HepG2 (cell line): ENCODE data around the gene NOSIP. TPM values are rescaled to one million over a fixed set of nuclear protein-coding genes. Genes with fewer than 3 reads are reported as not detected.

ENCODE experiments used
- ESRRA ChIP-seq: sonication (generic); formaldehyde crosslinking; IDR thresholded peaks from 2 replicates; pipeline ENCODE4 v1.5.1; 2020; ENCODE audit warnings: mild to moderate bottlenecking, low read depth, missing genetic modification reagents
- HDAC1 ChIP-seq: sonication (generic); formaldehyde crosslinking; IDR thresholded peaks from 2 replicates; pipeline ENCODE4 v1.5.1; 2020; ENCODE audit warnings: mild to moderate bottlenecking, missing genetic modification reagents
- HDAC2 ChIP-seq: sonication (generic); formaldehyde crosslinking; IDR thresholded peaks from 2 replicates; pipeline ENCODE4 v1.4.0; 2020; ENCODE audit warnings: missing genetic modification reagents
- KLF15 ChIP-seq: sonication (generic); formaldehyde crosslinking; IDR thresholded peaks from 2 replicates; pipeline ENCODE4 v1.8.1; 2023; ENCODE audit warnings: borderline replicate concordance, mild to moderate bottlenecking, inconsistent platforms, missing genetic modification reagents, mixed read lengths
- KMT2B ChIP-seq: IDR thresholded peaks from 2 replicates; pipeline ENCODE4 v1.6.1; 2016; ENCODE audit warnings: missing genetic modification reagents, missing compliant biosample characterization
- RELA ChIP-seq: sonication (generic); formaldehyde crosslinking; IDR thresholded peaks from 2 replicates; pipeline ENCODE4 v1.4.0; 2020; ENCODE audit warnings: missing genetic modification reagents
- TEAD2 ChIP-seq: sonication (generic); formaldehyde crosslinking; IDR thresholded peaks from 2 replicates; pipeline ENCODE4 v1.9.0; 2021; ENCODE audit warnings: missing genetic modification reagents
- ZC3H4 ChIP-seq: sonication (generic); formaldehyde crosslinking; IDR thresholded peaks from 2 replicates; pipeline ENCODE4 v1.4.0; 2020; ENCODE audit warnings: missing genetic modification reagents, borderline replicate concordance
- ZNF703 ChIP-seq: sonication (generic); formaldehyde crosslinking; IDR thresholded peaks from 2 replicates; pipeline ENCODE4 v1.5.1; 2020; ENCODE audit warnings: missing genetic modification reagents, mild to moderate bottlenecking, moderate library complexity, borderline replicate concordance
- ZNF746 ChIP-seq: sonication (generic); formaldehyde crosslinking; IDR thresholded peaks from 2 replicates; pipeline ENCODE4 v1.8.0; 2022; ENCODE audit warnings: mild to moderate bottlenecking, missing genetic modification reagents
- polyA plus RNA-seq, 8 experiments: library from polyadenylated mRNA; depleted of rRNA in 3 of 8; stranded (reverse) in 7 of 8; unstranded in 1 of 8; fragments of >200 nt; fragmentation: Illumina TruSeq in 4 of 8; extraction: Trizol in 4 of 8; gene quantifications; 2 replicates each; pipeline versions ENCODE4 v1.2.1 to v1.2.3, GENCODE V29; 2011 to 2016; ENCODE audit warnings: low read depth in 4 of 8, missing spikeins in 1 of 8, mixed read lengths in 1 of 8; ENCODE audit not compliant: insufficient read depth in 1 of 8
- total RNA-seq, 5 experiments: library from RNA; depleted of rRNA; stranded (reverse); fragments of >200 nt; fragmentation: Illumina TruSeq; extraction: Trizol; gene quantifications; 2 replicates each; pipeline ENCODE4 v1.2.3, GENCODE V29; 2016; ENCODE audit warnings: low read depth in 1 of 5
- TF ChIP-seq, protein P1 (sequence below): sonication (generic); formaldehyde crosslinking; IDR thresholded peaks from 2 replicates; pipeline ENCODE4 v1.4.0; 2020; ENCODE audit warnings: missing genetic modification reagents
- TF ChIP-seq, protein P2 (sequence below), 2 experiments: IDR thresholded peaks; 2 replicates each; pipeline ENCODE4 v1.6.1; 2011 to 2012; ENCODE audit warnings: low read length in 2 of 2, borderline replicate concordance in 1 of 2, low read depth in 1 of 2, mild to moderate bottlenecking in 1 of 2, moderate library complexity in 1 of 2
- TF ChIP-seq, protein P3 (sequence below), 2 experiments: fragments of 450-650 bp in 1 of 2; sonication (generic) in 1 of 2; formaldehyde crosslinking in 1 of 2; IDR thresholded peaks; 2 replicates each; pipeline versions ENCODE4 v1.6.1 to v1.8.0; 2016 to 2022; ENCODE audit warnings: antibody characterized with exemption in 1 of 2, mild to moderate bottlenecking in 1 of 2, missing genetic modification reagents in 1 of 2

NOSIP gene
- total and polyA plus RNA-seq, 2 of the 13 experiments (the other 11 are each of a cell fraction or from before 2014, with no cell fraction given) = 54.3 to 78.0 TPM

DNA sequence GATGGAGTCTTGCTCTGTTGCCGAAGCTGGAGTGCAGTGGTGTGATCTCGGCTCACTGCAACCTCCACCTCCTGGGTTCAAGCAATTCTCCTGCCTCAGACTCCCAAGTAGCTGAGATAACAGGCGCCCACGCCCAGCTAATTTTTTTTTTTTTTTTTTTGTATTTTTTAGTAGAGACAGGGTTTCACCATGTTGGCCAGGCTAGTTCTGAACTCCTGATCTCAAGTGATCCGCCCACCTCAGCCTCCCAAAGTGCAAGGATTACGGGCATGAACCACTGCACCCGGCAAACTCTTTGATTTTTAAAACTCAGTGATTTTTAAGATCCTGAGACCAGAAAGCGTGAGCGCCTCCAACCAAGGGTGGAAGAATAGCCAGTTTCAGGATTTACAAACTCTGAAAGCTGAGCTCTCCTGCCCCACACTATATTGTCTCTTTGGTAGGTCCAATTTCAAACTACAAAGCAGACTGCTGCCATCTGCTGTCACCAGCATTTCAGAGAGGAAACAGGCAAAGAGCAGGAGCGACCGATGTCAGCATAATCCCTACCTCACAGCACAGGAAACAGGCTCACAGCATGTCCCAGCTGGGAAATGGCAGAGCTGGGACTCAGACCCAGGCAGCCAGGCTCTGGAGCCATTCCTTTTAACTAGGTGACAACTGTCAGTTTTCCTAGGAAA, 9.2 kb downstream of the NOSIP start (continued):
- TF ChIP-seq, protein P1, sequence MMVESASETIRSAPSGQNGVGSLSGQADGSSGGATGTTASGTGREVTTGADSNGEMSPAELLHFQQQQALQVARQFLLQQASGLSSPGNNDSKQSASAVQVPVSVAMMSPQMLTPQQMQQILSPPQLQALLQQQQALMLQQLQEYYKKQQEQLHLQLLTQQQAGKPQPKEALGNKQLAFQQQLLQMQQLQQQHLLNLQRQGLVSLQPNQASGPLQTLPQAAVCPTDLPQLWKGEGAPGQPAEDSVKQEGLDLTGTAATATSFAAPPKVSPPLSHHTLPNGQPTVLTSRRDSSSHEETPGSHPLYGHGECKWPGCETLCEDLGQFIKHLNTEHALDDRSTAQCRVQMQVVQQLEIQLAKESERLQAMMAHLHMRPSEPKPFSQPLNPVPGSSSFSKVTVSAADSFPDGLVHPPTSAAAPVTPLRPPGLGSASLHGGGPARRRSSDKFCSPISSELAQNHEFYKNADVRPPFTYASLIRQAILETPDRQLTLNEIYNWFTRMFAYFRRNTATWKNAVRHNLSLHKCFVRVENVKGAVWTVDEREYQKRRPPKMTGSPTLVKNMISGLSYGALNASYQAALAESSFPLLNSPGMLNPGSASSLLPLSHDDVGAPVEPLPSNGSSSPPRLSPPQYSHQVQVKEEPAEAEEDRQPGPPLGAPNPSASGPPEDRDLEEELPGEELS = no peak; the same call in 1 of the 2 replicates
- TF ChIP-seq, protein P2, sequence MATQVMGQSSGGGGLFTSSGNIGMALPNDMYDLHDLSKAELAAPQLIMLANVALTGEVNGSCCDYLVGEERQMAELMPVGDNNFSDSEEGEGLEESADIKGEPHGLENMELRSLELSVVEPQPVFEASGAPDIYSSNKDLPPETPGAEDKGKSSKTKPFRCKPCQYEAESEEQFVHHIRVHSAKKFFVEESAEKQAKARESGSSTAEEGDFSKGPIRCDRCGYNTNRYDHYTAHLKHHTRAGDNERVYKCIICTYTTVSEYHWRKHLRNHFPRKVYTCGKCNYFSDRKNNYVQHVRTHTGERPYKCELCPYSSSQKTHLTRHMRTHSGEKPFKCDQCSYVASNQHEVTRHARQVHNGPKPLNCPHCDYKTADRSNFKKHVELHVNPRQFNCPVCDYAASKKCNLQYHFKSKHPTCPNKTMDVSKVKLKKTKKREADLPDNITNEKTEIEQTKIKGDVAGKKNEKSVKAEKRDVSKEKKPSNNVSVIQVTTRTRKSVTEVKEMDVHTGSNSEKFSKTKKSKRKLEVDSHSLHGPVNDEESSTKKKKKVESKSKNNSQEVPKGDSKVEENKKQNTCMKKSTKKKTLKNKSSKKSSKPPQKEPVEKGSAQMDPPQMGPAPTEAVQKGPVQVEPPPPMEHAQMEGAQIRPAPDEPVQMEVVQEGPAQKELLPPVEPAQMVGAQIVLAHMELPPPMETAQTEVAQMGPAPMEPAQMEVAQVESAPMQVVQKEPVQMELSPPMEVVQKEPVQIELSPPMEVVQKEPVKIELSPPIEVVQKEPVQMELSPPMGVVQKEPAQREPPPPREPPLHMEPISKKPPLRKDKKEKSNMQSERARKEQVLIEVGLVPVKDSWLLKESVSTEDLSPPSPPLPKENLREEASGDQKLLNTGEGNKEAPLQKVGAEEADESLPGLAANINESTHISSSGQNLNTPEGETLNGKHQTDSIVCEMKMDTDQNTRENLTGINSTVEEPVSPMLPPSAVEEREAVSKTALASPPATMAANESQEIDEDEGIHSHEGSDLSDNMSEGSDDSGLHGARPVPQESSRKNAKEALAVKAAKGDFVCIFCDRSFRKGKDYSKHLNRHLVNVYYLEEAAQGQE (IDR thresholded peaks at IDR 0.05; ENCODE audit: borderline replicate concordance in 1 of 2, low read depth in 1 of 2, low read length in 2 of 2) = no peak
- TF ChIP-seq HDAC1 (CRISPR knock-in tag) (peak; percentile 35; the same call in 1 of the 2 replicates), ESRRA (peak; percentile 38; the same call in 1 of the 2 replicates), ZNF746 (CRISPR knock-in tag) (no peak), HDAC2 (0 out of 2 replicates have a peak, but pooled peaks have one; percentile 45), TEAD2 (CRISPR knock-in tag) (no peak), KLF15 (no peak), RELA (CRISPR knock-in tag) (no peak), KMT2B (CRISPR knock-in tag) (no peak), ZC3H4 (no peak), ZNF703 (CRISPR knock-in tag) (no peak)
- TF ChIP-seq, protein P3, sequence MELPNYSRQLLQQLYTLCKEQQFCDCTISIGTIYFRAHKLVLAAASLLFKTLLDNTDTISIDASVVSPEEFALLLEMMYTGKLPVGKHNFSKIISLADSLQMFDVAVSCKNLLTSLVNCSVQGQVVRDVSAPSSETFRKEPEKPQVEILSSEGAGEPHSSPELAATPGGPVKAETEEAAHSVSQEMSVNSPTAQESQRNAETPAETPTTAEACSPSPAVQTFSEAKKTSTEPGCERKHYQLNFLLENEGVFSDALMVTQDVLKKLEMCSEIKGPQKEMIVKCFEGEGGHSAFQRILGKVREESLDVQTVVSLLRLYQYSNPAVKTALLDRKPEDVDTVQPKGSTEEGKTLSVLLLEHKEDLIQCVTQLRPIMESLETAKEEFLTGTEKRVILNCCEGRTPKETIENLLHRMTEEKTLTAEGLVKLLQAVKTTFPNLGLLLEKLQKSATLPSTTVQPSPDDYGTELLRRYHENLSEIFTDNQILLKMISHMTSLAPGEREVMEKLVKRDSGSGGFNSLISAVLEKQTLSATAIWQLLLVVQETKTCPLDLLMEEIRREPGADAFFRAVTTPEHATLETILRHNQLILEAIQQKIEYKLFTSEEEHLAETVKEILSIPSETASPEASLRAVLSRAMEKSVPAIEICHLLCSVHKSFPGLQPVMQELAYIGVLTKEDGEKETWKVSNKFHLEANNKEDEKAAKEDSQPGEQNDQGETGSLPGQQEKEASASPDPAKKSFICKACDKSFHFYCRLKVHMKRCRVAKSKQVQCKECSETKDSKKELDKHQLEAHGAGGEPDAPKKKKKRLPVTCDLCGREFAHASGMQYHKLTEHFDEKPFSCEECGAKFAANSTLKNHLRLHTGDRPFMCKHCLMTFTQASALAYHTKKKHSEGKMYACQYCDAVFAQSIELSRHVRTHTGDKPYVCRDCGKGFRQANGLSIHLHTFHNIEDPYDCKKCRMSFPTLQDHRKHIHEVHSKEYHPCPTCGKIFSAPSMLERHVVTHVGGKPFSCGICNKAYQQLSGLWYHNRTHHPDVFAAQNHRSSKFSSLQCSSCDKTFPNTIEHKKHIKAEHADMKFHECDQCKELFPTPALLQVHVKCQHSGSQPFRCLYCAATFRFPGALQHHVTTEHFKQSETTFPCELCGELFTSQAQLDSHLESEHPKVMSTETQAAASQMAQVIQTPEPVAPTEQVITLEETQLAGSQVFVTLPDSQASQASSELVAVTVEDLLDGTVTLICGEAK (IDR thresholded peaks at IDR 0.05) = no peak
- TF ChIP-seq, protein P3 (CRISPR knock-in tag; IDR thresholded peaks at IDR 0.05) = no peak
